Choroid plexus epithelial cell (primary cell): ENCODE data around the gene RRP36.

Experiments
- DNase-seq: peaks from one replicate; pipeline ENCODE4 v3.0.0-alpha.2; 2010; ENCODE audit warnings: low read depth
- H3K4me3 ChIP-seq: 2 replicates; pipeline ENCODE4 v1.5.1; 2011; ENCODE audit warnings: low read depth, mild to moderate bottlenecking, control low read depth, low read length, moderate library complexity
- CTCF ChIP-seq: conservative IDR thresholded peaks from 2 replicates; pipeline ENCODE4 v1.5.1; 2011; ENCODE audit warnings: low read depth, mild to moderate bottlenecking, control low read depth, inconsistent platforms, low read length, moderate library complexity

The RRP36 gene

GRCh38 chr6:43055966-43056365 is 34.5 kb downstream of the RRP36 start:
- no peak for DNase-seq
- H3K4me3 ChIP-seq: no peak overlapping the region

GRCh38 chr6:43058531-43058930 is 37.1 kb downstream of the RRP36 start:
- no peak for TF ChIP-seq CTCF
- no peak for DNase-seq
- peak overlapping the region; percentile 77 for H3K4me3 ChIP-seq

More at GRCh38 chr6:43055966-43056365, 34.5 kb downstream of the RRP36 start:
- no peak for TF ChIP-seq CTCF

DNA sequence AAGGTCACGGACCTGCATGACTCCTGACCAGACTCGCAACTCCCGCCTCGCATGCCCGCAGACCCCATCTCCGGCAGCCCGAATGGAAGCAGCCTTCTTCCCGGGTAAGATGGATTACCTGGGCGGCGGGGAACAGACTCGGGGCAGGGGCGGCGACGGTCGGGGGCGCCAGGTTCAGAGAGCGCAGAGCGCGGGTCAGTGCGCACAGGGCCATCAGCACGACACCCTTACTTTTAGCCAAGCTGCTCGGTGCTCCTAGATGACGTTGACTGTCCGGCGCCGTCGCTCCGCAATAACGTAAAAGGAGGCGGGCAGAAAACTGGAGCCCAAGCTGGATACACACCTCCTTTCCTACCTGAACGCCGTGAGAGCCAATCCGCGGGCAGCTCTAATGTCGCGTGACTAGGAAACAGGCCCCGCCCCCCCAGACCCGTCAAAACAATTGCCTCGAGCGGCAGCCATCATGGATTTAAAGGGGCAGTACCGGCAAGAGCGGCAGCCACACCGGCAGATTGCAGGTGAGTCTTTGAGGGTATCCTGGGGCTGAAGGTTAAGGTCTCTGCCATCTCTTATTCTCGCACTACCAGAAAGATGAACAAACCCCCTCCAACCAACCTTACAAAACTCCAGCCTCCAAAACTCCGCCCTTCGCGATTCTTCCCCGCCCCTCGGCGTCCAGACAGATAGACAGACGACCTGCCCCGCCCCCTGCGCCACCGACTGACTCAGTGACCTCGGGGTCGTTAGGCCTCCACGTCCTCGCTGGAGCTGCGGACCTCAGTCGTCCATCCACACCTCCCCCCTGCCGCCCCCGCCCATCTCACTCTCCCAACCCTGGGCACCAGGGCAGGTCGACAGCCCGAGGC is 38.0 kb downstream of the RRP36 start, which contains the start of the genes KLC4 and MRPL2:
Gene KLC4, plus strand, starts transcription at position 464 of the 866 bp plus-strand sequence. CDS start 1,705 bp downstream, outside the sequence.
Gene MRPL2, minus strand, starts transcription at position 267 of the 866 bp plus-strand sequence. Its CDS starts 53 bp downstream, at position 214.
- H3K4me3 ChIP-seq: peak within 1 kb of the TSS; percentile 87
- no peak for TF ChIP-seq CTCF
- peak; percentile 99 for DNase-seq

DNA sequence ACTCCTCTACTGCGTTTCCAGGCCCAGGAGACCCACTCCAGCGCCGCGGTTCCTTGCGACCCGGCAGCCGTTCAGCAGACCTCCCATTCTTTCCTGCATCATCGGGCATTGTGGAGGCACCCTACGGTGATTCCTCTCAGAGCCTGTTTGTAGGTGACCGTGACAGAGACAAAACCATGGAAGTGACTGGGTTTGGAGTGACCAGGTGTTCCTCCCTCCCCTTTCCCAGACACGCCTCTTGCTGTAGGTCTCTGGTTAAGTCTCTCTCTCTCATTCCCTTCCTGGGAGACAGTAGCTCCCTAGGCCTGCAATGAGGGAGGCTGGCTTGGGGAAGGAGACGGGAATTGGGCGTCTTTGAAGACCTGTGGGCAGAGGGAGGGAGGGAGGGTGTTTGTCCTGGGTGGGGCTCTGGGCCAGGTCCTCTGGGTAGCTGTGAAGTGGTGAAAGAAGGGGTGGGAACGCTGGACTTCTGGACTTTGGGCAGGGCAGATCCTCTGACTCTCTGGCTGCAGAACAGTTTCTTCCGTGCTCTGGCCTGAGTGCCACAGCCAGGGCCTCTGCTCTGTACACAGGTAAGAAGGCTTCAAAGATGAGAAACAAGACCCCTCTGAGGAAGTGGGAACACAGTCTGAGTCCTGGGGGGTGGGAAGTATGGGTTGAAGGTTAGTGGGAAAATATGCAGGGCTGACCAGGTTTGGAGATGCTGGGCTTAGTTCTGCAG is 38.8 kb downstream of the RRP36 start:
- no peak for TF ChIP-seq CTCF
- peak overlapping the region; percentile 87 for H3K4me3 ChIP-seq
- peak; percentile 18 for DNase-seq

DNA sequence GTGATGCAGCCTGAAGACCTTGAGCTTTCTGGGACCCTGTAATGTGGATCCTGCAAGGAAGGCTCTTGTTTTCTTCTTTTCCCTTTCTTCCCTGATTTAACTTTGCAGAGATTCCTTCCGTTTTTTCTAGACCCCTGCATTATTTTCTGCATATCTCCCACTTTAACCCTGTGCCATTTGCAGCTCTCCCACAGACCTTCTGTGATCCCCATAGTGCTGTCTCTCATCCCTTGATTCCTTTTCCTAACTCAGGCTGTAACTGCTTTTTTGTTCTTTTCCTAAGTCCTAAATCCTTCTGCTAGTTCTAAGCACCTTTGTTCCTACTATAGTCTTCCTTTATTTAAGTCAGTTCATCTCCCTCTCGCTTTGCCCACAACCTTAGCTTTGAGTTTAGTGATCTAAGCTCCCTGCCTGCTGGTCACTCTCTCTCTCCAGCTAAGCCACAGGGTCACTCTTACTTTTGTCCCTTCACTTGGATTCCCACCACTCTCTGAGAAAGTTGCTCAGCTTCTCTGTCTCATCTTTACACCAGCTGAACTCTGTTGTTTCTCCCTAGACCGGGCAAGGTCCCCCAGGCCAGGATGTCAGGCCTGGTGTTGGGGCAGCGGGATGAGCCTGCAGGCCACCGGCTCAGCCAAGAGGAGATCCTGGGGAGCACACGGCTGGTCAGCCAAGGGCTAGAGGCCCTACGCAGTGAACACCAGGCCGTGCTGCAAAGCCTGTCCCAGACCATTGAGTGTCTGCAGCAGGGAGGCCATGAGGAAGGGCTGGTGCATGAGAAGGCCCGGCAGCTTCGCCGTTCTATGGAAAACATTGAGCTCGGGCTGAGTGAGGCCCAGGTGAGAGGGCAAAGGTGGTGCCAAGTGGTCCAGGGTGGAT is 39.6 kb downstream of the RRP36 start:
- DNase-seq: no peak
- TF ChIP-seq CTCF: no peak
- no peak overlapping the region for H3K4me3 ChIP-seq

DNA sequence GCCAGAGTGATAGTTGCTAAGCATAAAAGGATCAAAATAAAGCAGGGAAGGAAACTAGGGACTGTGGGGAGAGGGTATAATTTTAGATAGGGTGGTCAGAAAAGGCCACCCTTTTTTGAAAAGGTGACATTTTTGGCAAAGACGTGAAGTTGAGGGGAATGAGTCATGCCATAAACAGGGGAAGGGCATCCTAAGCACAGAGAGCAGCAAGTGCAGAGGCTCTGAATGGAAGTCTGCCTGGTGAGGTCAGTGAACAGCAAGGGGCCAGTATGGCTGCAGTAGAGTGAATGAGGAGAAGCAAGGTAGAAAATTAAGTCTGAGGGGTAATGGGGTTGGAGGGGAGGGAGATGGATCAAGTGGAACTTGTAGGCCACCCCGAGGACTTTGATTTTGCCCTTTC is 40.4 kb downstream of the RRP36 start:
- DNase-seq: peak; percentile 47
- H3K4me3 ChIP-seq: no peak overlapping the region
- no peak for TF ChIP-seq CTCF
